Stimulated activated CD4-positive, alpha-beta T cell treated with anti-CD3 and anti-CD28 coated beads, Interleukin-4, amount 100 ng/mL, for 48 hours (primary cell): ENCODE results near the gene RNASE4.

ENCODE experiments used
- DNase-seq, 2 donors: peaks; one replicate each; pipeline ENCODE4 v3.0.0-alpha.2; 2020; ENCODE audit warnings: low read depth in 2 of 2

The RNASE4 gene

DNA sequence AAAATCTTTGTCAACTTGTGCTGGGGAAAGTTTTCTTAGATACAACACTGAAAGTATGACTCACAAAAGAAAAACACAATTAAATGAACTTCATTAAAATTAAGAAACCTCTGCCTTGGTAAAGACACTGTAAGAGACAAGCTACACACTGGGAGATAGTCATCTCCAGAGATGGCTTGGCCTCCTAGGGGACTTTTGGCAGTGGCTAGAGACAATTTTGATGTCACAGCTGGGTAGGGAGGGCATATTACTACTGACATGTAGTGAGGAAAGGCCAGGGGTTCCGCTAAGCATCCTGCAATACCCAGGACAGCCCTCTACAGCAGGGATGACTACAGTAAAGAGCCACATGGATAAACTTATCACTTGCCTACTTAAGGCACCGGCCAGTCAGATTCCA is 8.7 kb upstream of the RNASE4 start:
- DNase-seq: no peak

DNA sequence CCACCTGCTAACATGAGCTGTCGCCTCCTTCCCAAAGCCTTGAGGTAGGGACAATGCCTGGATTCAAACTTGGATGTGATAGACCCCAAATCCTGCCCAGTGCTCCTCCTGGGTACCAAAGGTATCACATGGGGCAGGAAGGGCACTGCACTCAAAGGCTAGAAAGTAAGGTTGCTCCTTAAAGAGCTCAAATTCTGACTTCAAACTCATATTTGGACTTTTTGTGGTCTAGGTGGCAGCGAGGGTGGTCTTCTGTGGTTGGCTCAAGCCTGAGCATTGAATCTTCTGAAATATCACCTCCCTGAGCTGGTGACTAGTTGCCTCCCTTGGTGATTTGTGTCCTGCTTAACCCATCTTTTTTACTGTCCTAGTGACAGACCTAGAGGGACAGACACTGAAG is 8.3 kb upstream of the RNASE4 start:
- DNase-seq: no peak

DNA sequence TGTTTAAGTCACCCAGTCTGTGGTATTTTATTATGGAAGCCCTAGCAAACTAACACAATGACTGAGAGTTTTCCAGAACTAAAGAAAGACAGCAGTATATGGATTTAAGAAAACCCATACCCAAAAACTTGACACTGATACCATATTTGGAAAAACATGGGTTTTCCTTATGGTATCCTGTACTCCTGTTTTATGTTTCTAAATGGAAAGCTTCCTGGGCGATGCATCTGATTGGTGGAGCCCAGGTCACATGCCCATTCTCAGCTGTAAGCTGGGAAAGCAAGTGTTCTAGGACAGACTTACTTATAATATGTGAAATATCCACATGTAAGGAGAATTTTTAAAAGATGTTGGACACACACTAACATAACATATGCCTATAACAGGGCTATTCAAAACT is 4.5 kb upstream of the RNASE4 start:
- DNase-seq: no peak

DNA sequence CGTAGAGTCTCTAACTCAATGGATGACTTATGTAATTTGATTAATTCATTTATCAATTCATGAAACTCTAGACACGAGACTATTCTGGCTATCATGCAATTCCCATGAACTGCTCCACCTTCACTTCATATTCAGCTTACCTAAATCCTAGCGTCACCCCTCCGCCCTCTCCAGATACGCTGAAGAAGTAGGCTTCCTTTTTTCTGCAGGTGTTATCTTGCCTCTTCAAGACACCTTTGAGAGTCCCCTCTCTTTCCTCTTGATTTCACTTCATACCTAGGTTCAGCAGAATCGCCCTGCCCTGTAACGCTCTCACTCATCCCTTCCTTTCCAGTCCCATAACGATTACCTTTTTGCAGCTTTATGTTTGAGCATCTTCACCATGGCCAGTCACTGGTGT is 4.0 kb upstream of the RNASE4 start:
- no peak for DNase-seq

DNA sequence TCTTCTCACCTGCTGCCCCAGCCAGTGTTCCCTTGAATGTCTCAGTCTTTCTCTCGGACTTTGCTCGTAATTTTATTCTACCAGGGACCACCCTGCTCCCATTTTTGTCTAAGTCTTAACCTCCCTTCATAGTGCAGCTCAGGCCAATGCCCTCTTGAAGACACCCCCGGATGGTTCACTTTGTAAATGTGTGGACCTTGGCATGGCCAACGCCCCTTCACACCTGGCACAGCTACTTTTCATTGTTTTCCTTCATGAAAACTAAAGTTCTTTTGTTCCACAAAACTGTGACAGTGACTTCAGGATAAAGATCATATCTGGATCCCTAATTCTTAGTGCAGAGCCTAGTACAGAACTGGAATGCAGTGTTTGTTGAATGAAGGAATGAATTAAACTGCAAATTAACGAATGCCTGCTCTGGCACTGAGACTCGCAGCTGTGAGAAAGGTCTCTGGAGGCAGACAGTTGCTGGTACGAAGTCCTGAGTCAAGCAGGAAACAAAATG is 3.5 kb upstream of the RNASE4 start:
- DNase-seq: no peak

DNA sequence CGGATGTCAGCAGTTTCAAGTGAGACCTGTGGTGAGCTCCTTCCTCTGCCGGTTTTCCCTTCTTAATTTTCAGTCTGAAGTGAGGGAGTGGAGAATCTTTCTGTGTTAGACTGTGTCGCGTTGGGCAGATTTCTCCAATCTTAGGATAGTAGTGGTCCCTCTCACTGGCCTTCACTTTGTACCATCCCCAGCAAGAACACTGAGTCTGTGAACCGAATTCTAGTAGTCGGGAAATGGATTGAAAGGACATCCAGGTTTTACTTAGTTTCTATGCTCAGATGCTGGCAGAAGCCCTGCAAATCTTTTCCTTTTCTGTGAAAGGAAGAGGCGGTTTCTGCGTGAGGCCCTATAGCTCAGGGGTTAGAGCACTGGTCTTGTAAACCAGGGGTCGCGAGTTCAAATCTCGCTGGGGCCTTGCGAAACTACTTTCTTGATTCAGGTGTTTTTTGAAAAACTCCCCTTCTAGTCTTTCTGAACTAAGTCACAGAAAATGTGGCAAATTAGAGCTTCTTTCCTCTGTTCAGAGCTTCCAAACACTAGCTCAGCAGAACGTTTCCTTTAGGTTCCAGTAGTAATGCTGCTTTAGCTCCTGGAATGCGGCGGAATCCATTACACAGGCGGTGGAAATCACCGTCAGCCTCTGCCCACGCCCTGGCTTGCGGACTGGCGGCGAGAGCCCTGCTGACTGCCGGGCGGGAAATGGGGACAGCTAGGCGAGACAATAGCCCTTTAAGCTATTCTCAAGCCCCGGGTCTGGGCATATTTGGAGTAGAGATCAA is 2.8 kb upstream of the RNASE4 start:
- DNase-seq: peak; percentile 77 to 87

DNA sequence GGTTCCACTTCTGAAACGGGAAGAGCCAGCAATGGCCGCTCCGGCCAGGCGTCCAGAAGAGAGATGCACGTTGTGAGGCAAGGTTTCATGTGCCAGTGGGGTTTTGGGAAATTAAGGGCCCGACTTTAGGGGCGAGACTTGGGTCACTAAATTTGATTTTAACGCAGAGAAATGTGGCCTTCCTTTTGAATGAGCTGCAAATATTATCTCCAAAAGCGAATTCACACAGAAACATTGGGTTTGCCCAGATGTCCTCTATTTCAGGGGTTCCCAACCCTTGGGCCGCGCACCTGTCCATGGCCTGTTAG is 2.3 kb upstream of the RNASE4 start:
- no peak for DNase-seq

DNA sequence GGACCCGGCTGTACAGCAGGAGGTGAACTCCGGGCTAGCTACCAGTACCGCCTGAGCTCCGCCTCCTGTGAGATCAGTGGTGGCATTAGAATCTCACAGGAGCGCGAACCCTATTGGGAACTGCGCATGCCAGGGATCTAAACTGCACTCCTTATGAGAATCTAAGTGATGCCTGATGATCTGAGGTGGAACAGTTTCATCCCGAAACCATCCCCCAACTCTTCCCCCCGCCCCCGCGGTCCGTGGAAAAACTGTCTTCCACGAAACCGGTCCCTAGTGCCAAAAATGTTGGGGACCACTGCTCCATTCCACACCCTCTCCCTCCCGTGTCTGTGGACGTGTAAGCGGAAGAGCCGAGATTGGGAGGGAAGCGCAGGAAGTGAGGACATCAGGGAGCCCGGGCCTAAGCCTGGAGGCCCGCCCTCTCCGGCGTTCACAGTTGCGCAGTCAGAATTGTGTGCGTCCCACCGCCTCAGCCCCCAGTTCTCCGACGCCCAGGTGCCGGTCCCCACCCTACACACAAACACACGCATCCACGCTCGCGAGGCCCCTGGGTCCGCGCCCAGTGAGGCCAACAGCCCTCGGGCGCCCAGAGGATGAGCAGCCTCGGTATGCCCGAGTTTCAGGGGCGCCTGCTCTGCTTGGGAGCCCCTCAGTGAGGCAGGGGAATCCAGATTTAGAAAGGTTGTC is 1.8 kb upstream of the RNASE4 start:
- DNase-seq: peak; percentile 58 to 75

DNA sequence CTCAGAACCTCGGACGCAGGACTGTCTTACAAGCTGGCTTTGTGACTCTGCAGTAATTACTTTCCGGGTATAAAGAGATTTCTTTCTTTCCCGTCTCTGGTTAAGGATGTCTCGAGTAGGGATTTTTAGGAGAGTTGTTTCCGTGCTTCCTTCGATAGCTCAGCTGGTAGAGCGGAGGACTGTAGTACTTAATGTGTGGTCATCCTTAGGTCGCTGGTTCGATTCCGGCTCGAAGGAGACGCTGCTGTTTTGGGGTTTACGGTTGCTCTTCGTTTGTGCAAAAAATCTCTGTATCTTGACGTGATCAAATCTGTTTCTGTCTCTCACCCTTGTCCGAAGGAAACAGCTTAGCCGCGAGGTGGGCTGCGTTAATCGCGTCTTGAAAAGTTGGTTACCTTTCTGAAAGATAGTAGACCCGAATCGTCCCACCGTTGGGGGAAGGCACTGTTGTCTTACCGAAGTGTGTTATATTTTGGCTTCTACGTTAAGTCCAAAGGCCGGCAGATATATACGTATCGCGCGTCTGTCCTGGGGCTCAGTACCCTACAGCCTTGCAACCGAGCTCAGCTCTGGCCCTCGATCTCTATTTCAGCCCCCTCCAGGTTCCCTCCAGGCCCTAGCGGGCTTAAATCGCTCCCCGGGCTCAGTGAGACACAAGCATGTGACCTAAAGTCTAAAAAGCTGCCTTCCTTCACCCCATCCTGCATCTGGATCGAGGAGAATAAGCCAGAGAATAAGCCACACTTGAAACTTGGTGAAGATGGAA is 1.1 kb upstream of the RNASE4 start:
- DNase-seq: peak; percentile 79 to 80

DNA sequence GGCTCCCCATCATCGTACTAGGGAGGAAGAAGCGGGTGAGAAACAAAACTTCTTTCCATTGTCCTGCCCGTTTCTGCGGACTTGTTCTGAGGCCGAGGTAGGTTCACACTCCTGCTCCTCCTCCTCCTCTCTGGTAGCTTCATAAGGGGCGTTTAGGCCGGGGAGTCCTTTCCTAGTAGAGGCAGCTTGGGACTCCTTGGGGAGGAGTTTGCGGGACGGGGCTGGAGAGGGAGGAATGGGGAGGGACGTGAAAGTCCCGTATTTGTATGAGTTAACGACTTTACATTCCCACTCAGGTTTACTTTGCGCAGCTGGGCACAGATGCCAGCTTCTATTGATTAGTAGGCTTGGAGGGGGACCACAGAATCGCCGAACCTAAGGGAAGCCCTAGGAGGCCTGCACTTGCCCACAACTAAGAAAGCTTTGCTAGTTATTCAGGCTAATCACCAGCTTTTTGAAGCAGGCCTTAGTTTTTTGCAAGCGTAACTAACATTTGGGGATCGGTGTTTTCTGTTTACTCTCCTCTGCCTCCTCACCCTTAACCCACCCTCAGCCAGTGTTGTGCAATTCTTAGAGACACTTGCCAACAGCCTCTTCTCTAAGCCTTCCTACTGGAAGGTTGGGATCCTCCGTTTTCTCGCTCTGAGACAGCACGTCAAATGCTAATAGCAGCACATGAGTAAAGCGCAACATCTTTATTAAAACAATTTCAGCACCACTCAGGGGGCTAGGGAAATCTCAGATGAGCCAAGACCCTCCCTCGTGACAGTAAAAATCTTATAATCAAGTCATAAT is 499 bp downstream of the RNASE4 start:
- no peak for DNase-seq

DNA sequence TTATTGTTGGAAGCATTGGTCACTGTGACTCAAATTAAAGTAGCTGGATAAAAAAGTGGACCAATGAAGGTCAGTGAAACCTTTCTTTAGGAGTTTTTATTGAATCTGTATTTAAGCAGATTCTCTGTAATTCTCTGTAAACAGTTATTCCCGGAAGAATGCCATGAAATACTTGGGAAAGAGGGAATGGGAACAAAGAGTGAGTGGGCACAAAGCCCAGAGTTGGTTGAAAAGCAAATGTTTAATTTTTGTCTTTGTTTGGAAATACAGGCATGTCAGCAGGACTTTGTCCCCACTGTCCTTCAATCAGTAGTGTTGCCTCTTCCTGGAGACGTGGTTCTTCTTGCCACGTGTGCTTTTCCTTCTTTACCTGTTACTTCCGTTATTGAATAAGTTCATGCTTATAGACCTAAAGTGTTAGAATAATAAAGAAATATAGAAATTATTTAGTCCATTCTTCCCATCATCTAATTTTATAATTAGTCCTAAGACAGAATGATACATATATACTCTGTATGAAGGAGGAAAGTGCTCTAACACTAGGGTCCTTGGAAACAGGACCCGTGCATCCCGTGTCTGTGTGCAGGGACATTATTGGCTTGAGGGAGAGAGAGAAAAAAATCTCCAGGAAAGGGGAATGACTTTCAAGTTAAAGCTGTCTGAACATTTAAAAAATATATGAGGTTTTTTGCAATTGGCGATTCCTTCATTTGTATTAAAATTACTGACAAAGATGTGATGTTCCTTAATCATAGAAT is 2.2 kb downstream of the RNASE4 start:
- DNase-seq: no peak

DNA sequence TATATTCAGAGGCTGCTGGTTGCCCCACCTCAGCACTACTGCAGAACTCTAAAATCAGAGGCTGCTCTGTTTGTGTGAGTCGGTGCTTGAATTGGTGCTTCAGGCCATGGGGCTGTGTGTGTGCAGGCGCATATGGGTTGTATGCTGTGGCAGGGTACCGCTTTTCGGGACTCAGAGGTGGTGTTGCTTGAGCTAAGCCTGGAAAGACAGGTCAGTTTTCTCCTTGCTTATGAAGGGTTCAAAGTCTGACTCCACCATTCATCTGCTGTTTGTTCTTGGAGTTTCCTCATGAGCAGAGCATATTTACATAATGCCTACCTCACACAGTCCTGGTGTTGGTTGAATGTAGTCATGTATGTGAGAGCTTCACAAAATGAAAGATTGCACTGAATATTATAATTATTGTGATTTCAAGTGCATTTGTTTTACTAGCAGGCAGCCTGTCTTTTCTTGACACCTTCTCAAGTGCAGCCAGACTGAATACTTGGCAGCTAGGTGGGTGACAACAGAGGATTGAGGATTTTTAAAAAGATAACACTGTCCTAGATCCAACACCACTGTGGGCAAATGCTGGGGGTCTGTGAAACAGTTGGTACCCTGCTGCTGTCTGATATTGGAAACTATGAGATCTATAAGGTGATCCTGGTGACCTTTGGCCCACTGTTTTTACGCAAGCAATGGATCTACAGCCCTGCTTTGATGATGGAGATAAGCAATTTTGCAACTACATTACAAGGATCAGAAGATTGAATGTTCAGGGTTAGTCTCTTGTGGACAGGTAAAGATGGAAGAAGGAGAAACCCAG is 3.2 kb downstream of the RNASE4 start:
- no peak for DNase-seq

DNA sequence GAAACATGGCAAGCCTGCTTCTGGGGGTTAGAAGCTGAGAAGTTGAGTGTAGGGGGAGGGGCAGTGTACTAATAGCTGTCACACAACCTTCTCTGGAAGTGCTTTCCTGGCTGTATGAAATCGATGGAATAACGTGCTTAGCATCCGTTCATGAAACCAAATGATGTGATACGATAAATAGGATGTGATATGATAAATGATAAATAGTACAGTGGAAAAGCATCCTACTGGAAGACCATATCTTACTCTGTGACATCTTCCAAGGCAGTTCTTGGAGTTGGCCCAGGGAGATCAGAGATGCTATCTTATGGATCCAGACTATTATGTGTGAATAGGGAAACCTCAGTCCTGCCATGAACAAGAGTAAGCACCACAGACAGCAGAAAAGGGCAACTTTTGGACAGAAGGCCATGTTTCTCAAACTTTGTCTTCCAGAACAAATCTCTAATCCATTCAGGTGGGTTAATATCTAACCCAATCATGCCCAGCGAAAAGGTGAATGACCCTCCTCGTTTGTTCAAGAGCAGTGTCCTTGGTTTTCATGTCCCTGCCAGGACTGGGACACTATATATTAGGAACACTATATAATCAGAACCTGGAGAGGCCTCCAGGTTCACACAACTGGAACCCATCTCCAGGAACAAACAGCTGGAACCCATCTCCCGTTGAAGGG is 3.9 kb downstream of the RNASE4 start, which contains the start of gene ANG:
Gene ANG, plus strand, starts transcription at position 598 of the 673 bp plus-strand sequence. CDS start 4,801 bp downstream, outside the sequence.
- no peak for DNase-seq

DNA sequence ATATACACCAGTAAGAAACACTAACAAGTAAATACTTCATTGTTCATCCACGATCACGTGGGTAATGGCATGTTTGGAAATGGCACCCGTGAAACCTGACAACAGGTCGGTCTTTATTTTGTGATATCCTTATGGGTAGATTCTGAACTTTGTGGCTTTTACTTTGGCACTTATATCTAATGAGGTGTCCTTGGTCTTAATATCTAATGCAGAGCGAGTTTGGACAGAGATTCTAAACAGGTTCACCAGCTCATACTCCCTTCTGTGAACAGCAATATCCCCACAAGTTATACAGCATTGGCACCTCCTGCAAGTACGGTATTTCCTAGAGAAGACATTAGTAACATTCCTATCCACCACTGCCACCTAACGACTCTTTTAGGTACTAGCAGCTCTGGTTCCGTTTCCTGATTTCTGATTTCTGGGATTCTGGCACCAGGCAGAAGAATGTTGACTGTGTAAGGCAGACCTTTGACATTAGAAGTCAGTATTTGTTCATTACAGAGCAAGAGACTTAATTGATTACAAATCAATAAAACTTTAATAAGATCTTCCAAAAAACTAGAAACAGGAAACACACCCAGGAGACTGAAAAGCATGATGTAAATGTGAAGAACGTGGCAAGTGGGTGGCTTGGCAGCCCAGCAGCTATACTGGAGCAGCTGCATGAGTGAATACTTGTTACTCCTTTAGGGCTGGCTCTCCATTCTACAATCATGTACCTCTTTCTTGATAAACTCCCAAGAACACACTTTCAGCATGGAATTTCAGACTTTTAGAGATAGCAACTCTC is 6.7 kb downstream of the RNASE4 start:
- DNase-seq: no peak

DNA sequence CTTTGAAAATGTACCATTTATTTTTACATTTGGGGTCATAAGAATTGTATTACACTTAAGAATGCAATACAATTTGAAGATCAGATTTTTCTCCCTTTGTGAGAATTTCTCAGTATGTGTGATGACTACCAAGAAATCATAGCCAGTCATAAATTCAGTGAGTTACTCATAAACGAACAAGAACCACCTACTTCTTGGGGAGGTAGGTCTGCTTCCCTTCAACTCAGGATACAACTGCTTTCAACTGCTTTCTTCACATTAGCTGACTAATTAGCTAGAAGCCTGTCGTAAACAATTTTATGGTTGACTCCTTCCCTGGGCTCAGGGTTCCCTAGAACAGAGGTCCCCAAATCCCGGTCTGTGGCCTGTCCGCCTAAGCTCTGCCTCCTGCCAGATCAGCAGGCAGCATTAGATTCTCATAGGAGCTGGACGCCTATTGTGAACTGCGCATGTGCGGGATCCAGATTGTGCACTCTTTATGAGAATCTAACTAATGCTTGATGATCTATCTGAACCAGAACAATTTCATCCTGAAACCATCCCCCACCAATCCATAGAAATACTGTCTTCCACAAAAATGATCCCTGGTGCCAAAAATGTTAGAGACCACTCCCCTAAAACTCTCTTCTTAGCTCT is 7.9 kb downstream of the RNASE4 start:
- no peak for DNase-seq

DNA sequence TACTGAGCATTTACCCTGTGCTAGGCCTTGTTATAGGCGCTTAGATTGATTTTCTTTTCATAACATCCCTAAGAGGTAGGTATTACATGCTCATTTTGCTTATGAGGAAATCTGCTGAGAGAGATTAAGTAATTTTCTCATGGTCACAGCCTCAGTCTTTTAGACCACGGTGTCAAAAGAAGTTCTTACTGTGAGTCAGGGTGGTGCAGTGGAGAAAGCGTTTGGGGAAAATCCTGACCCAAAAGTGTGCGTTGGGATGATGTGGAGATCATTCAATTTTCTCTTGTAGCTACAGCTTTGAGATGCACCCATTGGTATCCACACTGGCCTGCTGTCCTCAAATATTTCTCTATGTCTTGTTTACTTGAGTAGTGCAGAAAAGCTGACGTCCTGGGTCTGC is 12.4 kb downstream of the RNASE4 start:
- DNase-seq: no peak

DNA sequence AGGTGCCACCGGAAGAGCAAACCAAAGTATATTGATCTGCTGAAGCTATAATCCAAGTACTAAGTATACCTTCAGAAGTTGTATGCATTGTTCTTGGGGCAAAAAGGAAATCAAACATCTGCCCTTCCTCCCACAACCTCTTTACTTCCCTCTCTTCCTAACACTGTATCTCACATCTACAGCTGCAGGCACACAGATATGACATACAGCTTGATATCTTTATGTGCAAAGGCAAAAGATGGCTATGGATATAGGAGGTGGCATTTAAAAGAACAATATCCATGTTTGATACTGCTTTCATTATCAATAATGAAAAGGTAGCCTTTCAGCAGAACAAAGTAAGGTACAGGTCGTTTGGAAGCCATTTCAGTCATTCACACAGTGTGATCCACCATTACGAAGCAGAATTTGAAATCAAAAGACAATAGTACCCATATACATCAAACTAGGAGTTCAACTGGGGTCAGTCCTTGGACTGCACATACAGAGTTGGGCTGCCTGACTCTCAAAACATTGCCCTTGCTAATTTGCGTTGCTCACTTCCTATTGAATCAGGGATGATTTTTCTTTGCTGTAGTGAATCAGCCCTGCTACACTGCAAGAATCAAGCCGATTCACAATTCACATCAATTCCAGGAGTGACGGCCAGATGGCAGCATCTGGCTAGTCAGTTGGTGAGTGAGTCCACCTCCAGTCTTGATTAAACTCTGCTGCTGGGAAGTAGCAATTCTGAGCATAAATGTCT is 13.1 kb downstream of the RNASE4 start:
- peak; percentile 40 to 42 for DNase-seq

DNA sequence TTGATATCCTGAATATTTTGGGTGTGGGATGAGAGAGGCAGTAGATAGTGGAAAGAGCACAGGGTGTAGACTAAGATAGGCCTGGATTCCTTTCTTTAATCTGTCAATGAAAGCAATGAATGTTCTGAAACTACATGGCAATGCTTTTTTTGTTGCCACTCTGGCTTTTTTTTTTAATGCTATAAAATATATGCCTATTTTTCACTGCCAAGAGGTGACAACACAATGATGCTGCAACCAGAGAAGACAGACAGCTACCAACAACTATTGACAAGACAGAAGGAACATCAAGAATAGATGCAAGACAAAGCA is 13.6 kb downstream of the RNASE4 start:
- DNase-seq: no peak
